GM19193 (cell line): ENCODE results near the gene KRT4.

Experiments
- POLR2A ChIP-seq: IDR thresholded peaks from 4 replicates; pipeline ENCODE4 v1.6.1; 2011; ENCODE audit not compliant: insufficient read depth, insufficient read length; ENCODE audit errors: extremely low read depth

Gene KRT4

DNA sequence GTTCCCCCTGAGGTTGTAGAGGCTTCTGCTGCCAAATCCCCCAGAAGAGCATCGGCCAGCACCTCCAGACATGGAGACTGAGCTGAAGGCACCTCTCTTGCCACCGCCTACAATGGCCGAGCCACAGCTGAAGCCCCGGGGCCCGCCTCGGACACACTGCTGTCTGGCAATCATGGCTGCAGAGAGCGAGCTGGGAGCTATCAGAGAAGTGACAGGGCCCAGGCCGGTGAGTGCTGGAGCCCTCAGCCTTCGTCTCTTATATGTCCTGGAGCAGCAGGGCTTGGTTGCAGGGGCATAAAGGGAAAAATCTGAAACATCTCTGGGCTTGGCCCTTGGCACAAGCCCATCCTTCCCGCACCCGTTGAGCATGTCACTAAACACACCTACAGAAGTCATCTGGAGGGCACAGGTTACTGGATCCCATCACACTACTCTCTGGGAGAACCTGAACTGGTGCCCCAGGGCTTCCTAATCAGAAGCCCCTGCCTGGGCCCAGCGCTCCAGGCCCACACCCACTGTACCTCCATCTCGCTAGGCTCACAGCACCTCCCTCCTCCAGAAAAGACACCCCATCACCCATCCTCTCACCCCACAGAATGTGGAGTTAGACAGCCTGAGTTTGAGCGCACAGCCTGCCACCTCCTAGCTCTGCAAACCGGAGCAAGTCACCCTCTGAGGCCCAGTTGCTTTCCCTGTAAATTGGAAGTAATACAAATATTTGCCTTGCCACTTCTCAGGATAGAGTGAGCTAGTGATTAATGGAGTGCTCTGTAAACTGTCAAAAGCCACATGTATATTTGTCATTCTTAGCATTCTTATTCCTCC lies at the start of gene KRT4:
Gene KRT4, minus strand, starts transcription at position 232 of the 825 bp plus-strand sequence. Its CDS starts 58 bp downstream, at position 174.
- TF ChIP-seq POLR2A: no peak

DNA sequence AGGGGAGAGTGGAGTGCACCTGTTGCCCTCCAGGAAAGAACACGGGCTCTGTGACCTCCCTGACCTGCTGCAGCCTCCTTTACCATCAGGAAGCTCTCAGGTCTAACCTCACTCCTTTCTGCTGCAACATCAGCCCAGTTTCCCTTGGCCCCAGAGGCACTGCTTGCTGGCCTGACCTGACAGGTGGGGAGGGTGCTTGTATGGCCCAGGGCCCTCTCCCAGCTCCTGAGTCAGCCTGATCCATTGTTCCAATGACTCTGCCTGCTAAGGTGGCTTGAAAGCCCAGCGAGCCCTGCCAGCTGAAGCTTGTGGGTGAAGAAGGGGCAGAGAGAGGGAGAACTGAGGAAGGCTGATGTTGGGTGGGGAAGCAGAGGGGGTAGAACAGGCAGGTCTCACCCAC lies 48.1 kb upstream of the KRT4 start:
- no peak for TF ChIP-seq POLR2A

DNA sequence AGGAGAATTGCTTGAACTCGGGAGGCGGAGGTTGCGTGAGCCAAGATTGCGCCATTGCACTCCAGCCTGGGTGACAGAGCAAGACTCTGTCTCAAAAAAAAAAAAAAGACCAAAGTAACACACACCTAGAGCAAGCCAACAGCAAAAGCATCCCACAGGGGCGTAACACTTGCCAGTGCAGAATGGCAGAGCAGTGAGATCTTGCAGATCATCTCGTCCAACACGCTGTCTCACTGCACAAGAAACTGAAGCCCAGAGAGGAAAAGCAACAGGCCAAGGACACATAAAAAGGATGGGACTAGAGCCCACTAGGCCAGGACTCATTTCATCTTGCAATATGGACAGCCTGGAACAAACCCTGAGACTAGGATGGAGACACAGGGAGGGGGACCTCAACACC lies 47.6 kb upstream of the KRT4 start:
- no peak for TF ChIP-seq POLR2A

DNA sequence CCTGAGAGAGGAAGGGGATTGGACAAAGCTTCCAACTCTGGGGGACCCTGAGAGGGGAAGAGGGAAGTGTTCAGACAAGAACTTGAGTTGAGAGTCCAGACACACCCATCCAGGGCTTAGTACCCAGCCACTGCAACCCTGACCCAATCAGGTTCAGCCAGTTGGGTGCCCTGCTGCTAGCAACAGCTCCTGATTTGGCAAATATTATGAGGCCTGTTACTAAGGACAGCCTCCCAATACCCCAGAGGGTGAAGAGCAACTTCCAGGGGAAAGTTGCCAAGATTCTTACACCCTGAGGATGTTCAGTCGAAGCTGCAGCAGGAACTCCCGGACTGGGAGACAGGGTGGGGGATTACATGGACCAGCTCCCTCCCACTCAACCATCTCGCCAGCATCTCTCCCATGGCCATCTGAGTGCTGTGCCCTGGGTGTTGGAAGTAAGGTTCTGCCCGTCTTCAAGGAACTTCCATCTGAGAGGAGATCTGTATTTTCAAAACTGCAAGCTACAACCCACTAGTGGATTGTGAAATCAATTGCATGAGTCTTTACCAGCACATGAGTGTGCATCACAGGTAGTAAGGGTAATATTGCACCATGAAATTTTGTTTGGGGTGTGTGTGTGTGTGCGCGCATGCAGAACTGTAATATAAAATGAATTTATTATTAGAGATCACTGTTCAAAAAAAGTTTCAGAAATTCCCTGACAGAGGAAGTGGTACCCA lies 46.3 kb upstream of the KRT4 start:
- TF ChIP-seq POLR2A: no peak

DNA sequence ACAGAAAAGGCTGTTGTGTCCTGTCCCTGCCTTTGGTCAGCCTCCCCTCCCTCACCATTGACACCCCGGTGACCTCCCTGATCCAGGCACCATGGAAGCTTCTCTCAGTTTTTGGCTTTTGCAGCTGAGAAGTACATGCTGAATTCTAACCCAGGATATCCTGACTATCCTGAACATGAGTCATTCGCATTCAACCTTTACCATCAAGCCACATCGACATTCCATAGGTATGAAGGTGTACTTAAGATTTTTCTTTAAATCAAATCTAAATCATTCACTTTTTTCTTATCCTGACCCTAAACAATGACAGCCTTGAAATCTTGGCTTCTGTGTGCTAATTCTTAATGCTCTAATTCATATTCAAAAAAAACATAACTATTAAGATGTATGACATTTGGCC lies 43.6 kb upstream of the KRT4 start:
- TF ChIP-seq POLR2A: no peak

DNA sequence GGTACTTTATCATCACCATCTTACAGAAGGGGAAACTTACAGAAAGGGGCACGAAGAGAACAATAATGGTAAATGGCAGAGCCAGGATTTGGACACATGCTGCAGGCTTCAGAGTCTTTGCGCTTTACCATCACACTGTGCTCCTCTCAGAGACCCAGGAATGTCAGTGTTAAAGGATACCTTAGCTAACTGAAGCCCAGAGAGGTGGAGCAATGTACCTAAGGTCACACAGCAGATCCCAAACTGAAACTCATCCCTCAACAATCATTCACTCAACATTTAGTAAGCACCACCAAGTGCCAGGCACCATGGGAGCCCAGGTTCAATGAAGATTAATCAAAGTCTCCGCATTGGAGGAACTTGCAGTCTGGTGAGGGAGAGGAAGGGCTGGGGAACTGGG lies 42.9 kb upstream of the KRT4 start:
- TF ChIP-seq POLR2A: no peak

DNA sequence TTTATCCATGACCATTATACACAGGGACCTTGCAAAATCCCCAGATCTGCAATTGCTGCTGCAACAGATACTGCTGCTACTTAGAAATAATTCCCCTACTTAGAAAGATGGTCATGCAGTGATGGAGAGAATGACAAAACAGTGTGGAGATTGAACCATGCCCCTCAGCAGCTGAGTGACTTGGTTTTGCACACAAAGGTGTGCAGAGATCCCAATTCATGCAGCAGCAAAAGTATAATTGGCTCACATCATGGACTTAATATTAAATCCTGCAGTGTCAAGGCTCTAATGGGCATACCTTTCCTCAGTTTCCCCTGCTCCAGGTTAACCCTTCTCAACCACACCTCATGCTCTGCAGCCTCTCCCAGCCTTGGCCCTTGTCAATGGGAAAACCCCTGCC lies 37.9 kb upstream of the KRT4 start:
- TF ChIP-seq POLR2A: no peak

DNA sequence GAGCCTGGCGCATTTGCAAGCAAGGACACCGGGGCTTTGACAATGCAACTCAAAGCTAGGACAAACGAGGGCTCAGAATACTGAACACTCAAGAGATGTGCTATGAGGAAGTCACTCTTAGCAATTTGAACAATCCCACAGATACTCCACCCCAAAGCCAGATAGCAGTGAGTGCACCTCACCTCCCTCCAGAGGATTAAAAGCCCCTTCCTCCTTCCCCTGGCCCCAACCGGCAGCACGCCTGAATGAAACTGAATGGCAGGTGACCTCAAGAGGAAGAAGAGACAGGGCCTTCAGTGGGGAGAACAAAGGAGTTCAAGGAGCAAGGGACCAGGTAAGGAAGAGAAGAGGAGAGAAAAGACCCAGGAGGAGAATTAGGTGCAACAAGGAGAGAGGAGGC lies 36.8 kb upstream of the KRT4 start:
- no peak for TF ChIP-seq POLR2A

DNA sequence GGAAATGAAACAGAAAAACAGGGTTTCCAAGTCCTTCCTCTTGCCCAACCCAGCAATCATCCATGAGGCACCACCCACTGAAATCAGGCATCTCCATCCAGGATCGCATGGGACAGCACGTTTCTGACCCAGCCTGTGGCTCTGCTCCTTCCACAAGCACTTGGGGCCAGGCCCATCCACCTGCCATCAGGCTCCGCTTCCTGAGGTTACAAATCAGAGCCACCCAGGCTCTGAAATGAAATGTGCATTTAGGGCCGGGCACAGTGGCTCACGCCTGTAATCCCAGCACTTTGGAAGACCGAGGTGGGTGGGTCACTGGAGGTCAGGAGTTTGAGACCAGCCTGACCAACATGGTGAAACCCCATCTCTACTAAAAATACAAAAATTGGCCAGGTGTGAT lies 35.6 kb upstream of the KRT4 start:
- no peak for TF ChIP-seq POLR2A

DNA sequence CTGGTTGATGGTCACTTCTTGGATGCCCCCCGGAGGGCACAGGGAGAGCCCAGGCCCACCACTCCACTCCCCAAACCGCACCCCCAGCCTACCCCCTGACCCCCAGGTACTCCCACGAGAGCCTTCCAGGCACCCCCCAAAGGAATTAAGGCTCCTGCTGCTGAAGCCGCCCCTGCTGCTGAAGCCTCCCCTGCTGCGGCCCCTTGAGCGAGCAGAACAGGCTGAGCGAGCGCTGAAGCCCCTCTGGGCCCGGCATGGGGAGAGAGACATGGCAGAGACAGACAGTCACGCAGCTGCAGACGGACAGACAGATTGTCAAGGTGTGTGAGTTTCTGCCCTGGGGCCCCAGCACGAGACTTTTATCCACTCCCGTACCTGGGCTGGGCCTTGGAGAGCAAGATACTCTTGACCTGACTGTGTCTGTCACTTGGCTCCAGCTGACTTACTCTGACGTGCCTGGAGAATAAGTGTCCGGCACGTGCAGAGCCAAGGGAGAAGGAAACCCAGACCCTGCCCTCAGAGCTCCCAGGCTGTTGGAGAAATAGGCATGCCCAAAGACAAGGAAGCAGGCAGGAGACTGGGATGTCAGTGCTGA lies 34.8 kb upstream of the KRT4 start, which contains the start of gene KRT78:
Gene KRT78, minus strand, starts transcription at position 334 of the 595 bp plus-strand sequence. Its CDS starts 64 bp downstream, at position 270.
- TF ChIP-seq POLR2A: no peak

DNA sequence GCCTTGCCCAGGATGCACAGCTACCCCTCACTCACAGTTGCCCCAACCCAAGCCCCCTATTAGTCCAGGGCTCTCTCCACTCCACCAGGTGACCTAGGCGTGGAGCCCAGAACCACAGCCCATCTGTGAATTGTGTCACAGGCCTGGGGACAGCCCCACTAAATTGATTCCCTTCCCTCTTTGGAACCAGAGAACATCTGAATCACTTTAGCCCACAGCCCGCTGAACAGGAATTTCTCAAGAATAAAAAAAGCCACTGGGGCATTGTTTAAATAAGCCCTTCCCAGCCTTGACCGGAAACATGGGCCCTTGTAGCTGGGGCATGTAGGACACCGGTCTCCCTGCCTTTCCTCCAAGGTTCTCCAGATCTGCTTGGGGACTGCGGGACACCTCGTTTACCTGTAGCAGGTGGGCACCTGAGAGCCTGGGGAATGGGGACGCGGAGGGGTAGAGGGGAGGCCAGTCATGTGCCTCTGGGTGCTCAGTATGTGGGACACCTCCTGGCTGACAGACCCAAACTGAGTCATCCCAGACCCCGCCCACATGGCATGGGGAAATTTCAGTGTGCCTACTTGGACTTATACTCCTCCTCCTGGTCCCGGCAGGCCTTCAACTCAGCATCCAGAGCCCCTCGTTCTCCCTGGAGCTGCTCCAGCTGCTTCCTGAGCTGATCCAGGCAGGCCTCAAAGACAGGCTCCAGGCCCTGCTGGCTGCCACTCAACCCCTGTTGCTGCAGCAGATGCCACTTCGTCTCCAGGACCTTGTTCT lies 33.6 kb upstream of the KRT4 start:
- TF ChIP-seq POLR2A: no peak

DNA sequence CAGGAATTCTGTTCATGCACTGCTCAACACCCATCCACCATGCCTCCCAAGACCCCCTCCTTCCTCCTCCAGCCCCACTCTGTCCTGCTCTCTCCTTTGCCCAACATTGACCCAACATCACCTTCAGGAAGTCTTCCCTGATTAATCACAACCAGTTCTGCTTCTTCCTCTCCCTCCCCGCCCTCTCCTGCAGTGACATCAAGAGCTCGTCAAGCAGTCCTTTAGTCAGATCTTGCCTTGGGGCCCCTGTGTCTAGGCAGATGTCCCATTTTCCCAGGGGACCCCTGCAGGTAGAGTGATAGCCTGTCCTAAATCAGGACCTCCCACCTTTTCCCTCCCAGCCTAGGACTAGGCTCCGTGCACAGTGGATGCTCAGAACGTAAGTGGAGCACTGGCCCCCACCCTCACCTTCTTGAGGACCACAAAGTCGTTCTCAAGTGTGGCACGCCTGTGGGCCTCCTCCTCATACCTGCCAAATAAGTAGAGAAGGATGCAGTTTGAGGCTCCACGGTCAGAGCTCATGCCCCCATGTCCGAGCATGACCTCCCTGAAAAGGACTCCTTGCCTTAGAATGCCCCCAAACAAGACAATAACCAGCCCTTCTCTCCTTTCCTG lies 32.5 kb upstream of the KRT4 start:
- TF ChIP-seq POLR2A: no peak

DNA sequence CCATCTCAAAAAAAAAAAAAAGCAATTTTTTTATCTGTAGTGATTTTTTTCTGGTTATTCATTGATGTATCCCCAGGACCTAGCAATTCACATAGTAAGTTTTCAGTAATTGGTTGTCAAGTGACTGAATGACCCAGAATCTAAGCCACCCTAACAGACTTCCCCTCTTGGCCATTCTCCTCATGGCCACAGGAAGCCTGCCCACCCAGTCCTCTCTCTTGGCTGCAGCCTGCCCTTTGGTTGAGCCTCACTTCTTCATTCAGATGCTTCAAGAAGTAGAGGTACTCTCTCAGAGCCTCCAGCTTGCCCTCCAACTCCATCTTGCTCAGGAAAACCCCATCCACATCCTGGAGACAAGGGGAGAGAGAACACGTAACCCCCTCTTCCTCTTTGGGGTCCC lies 32.0 kb upstream of the KRT4 start:
- TF ChIP-seq POLR2A: no peak

DNA sequence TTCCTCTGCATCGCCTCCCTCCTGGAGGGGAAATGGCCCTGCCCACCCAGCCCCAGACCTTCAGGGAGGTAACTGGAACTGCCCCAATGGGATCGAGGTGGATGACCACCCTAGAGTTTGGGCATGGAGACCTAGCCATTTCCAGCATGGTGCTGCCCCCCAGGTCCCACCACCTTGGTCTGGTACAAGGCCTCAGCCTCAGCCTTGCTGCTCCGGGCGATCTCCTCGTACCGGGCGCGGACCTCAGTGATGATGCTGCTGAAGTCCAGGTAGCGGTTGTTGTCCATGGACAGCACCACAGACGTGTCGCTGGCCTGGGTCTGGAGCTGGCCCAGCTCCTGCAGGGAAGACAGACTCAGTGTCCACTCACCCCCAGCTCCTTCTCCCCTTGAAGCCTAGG lies 30.5 kb upstream of the KRT4 start:
- TF ChIP-seq POLR2A: no peak
